ENCODE results near the gene RNF150.
"Not testable (repeated sequence)": the region's sequence is repeated elsewhere in the genome, so short reads cannot be mapped to it uniquely, and the experiment has no call there.

Gene RNF150

GRCh38 chr4:140839888-140840790 lies 293.1 kb downstream of the RNF150 start:
- no peak for DNase-seq
- no peaks in the 10 kb centered on the region for H3K36me3 Mint-ChIP-seq
- no peak overlapping the region for H3K4me3 Mint-ChIP-seq
- CTCF ChIA-PET: interaction anchor here (0.9 kb wide), 1 partner anchor 44 kb away, joined by 3 read pairs; no protein-coding TSS in a partner anchor
- no peak overlapping the region for H3K27ac Mint-ChIP-seq
- H3K4me1 Mint-ChIP-seq: no peaks in the 10 kb centered on the region
- no peaks in the 10 kb centered on the region for H3K9me3 Mint-ChIP-seq
- H3K27me3 Mint-ChIP-seq: peaks cover 5% of the 10 kb centered on the region

DNA sequence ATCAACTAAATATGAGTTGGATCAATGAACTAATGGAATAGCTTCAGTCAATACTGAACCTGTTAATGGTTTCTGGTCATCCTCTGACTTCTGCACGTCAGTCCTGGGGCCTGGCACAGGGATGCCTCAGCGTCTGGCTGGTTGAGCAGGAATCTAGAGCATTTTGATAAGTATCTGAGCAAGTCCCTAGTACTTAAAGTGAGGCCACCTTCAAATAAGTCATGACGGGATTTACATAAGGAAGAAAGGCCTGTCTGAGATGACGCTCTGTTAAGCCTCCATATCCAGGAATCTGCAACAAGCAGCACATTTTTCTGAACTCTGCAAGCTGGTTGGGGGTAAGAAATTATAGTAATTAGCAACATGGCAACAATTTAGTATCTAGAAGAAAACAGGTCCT lies 293.9 kb downstream of the RNF150 start:
- no peak overlapping the region for H3K4me3 Mint-ChIP-seq
- H3K4me1 Mint-ChIP-seq: no peaks in the 10 kb centered on the region
- CTCF ChIA-PET: no interaction called here
- no peaks in the 10 kb centered on the region for H3K9me3 Mint-ChIP-seq
- H3K36me3 Mint-ChIP-seq: no peaks in the 10 kb centered on the region
- DNase-seq: no peak
- H3K27ac Mint-ChIP-seq: no peak overlapping the region
- H3K27me3 Mint-ChIP-seq: peaks cover 5% of the 10 kb centered on the region

- CTCF ChIA-PET: interaction anchor here (0.6 kb wide), 1 partner anchor 12 kb away, joined by 3 read pairs; no protein-coding TSS in a partner anchor
- Mint-ChIP-seq H3K4me3 (no peak overlapping the region), H3K36me3 (no peaks in the 10 kb centered on the region), H3K27me3 (peaks cover 5% of the 10 kb centered on the region), H3K4me1 (no peaks in the 10 kb centered on the region), H3K27ac (no peak overlapping the region), H3K9me3 (no peaks in the 10 kb centered on the region)
- DNase-seq: no peak
Observed at GRCh38 chr4:140837736-140838135, 295.5 kb downstream of the RNF150 start.

DNA sequence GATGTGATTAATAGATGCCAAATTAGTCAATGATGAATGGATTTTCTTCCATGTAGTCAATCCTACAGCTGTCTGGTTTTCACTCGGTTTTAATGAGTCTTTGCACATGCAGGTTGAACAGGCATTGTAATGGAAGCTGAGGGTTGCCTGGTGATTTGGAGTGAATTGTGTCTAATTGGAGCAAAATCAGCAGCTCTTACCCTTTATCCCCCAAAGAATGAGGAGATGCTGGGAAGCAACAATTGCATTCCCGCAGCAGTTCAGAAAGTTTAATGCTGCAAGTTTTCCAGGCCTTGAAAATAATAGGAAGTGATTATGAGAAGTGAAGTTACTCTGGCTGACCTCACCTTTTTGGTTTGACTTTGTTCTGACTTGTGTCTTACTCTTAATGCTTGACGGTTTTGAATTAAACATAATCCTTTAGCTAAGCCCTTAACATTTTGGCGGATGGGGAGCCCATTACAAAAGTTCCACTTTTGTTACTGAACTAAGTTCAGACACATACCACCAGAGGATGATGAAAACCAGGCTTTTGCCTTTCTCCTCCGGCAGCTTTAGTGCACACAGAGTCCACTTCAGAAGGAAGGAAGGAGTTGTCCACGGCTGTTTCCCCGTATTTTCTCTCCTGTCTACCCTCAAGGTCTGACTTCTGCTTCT lies 298.3 kb downstream of the RNF150 start:
- Mint-ChIP-seq H3K27me3 (peaks cover 5% of the 10 kb centered on the region), H3K4me1 (no peaks in the 10 kb centered on the region), H3K36me3 (no peaks in the 10 kb centered on the region), H3K4me3 (no peak overlapping the region), H3K27ac (no peak overlapping the region), H3K9me3 (no peaks in the 10 kb centered on the region)
- CTCF ChIA-PET: no interaction called here
- no peak for DNase-seq

DNA sequence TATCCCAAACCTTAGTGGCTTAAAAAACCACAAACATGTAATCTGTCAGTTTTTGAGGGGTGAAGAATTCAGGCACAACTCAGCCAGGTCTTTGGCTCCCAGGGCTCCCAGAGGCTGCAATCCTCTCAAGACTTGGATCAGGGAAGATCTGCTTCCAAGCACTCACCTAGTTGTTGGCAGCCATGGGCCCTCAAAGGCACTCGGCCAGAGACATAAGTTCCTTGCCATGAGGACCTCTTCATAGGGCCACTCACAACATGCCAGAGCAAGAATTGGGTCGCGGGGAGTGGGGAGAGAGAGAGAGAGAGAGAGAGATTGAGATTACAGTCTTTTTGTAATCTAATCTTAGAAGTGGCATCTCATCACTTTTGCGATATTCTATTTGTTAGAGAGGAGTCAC lies 300.0 kb downstream of the RNF150 start:
- H3K4me1 Mint-ChIP-seq: no peaks in the 10 kb centered on the region
- CTCF ChIA-PET: no interaction called here
- H3K36me3 Mint-ChIP-seq: no peaks in the 10 kb centered on the region
- DNase-seq: no peak
- H3K27me3 Mint-ChIP-seq: peaks cover 8% of the 10 kb centered on the region
- peaks cover 2% of the 10 kb centered on the region for H3K9me3 Mint-ChIP-seq
- H3K27ac Mint-ChIP-seq: no peak overlapping the region
- H3K4me3 Mint-ChIP-seq: no peak overlapping the region

DNA sequence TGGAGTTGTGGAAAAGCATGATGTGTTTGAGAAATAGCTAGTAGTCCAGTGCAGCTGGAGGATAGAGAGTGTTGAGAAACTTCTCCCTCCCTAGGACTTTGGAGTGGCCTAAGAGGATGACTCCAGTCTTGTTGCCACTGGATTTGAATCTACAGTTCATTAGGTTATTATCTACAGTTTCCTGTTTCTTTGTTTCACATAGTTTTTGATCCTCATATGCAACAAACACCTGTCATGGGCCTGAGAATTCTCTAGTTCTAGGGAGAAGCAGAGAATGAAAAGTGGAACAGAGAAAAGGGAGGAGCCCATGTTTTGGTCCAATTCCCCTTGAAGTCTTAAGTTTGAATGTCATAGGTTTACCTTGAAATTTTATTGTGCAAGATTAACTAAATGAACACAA lies 303.4 kb downstream of the RNF150 start:
- Mint-ChIP-seq H3K4me3 (no peak overlapping the region), H3K9me3 (peaks cover 4% of the 10 kb centered on the region), H3K36me3 (no peaks in the 10 kb centered on the region), H3K27me3 (peaks cover 7% of the 10 kb centered on the region), H3K27ac (no peak overlapping the region), H3K4me1 (no peaks in the 10 kb centered on the region)
- DNase-seq: no peak
- CTCF ChIA-PET: no interaction called here

- no peak overlapping the region for H3K27ac Mint-ChIP-seq
- CTCF ChIA-PET: no interaction called here
- H3K4me1 Mint-ChIP-seq: no peaks in the 10 kb centered on the region
- H3K36me3 Mint-ChIP-seq: no peaks in the 10 kb centered on the region
- DNase-seq: no peak
- no peak overlapping the region for H3K4me3 Mint-ChIP-seq
- peaks cover 7% of the 10 kb centered on the region for H3K27me3 Mint-ChIP-seq
- peaks cover 4% of the 10 kb centered on the region for H3K9me3 Mint-ChIP-seq
Observed at GRCh38 chr4:140826701-140827027, 306.6 kb downstream of the RNF150 start.

DNA sequence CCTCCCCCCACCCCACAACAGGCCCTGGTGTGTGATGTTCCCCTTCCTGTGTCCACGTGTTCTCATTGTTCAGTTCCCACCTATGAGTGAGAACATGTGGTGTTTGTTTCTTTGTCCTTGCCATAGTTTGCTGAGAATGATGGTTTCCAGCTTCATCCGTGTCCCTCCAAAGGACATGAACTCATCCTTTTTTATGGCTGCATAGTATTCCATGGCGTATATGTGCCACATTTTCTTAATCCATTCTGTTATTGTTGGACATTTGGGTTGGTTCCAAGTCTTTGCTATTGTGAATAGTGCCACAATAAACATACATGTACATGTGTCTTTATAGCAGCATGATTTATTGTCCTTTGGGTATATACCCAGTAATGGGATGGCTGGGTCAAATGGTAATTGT lies 312.7 kb downstream of the RNF150 start:
- H3K27me3 Mint-ChIP-seq, H3K9me3 Mint-ChIP-seq, CTCF ChIA-PET, H3K4me1 Mint-ChIP-seq, H3K36me3 Mint-ChIP-seq, DNase-seq, H3K4me3 Mint-ChIP-seq, H3K27ac Mint-ChIP-seq: not testable (repeated sequence)

DNA sequence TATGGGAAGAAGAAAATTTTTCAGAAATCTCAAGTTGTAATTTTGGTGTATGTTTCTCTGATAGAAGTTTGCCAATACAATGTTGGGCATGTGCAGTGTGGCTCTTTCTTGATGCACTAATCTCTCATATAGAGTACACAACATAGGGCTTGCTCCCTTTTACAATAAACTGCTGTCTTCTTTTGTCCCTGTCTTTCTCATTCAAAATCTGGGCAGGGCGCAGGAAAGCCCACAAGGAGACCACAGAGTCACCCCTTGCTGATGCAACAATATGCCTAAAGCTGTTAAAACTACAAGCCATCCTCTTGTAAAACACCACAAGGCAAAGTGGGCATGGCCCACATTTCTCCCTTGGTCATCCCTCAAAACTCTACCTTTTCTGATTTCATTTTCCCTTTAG lies 313.7 kb downstream of the RNF150 start:
- H3K27me3 Mint-ChIP-seq: no peaks in the 10 kb centered on the region
- H3K36me3 Mint-ChIP-seq: no peaks in the 10 kb centered on the region
- no peak for DNase-seq
- no peaks in the 10 kb centered on the region for H3K9me3 Mint-ChIP-seq
- no peak overlapping the region for H3K4me3 Mint-ChIP-seq
- no peak overlapping the region for H3K27ac Mint-ChIP-seq
- CTCF ChIA-PET: no interaction called here
- H3K4me1 Mint-ChIP-seq: no peaks in the 10 kb centered on the region

DNA sequence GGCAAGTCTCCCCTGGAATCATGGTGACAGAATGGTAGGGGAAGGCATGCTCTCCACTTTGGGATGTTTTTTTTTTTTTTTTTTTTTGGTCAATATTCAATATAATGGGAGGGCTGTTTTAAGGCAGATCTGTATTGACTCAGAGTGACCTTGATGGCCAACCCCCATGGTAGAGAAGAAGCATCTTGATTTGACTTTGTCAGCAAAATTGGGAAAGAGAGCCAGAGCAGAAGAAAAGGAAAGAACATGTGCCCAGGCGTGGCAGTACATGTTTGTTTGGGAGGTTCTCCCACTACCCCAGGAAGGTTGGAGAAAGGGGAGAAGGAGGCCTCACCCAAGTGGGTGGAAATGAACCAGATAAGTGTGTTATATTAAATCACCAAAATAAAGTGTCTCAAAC lies 314.8 kb downstream of the RNF150 start:
- CTCF ChIA-PET: no interaction called here
- no peaks in the 10 kb centered on the region for H3K27me3 Mint-ChIP-seq
- H3K4me3 Mint-ChIP-seq: no peak overlapping the region
- H3K4me1 Mint-ChIP-seq: no peaks in the 10 kb centered on the region
- no peak for DNase-seq
- no peaks in the 10 kb centered on the region for H3K9me3 Mint-ChIP-seq
- H3K36me3 Mint-ChIP-seq: no peaks in the 10 kb centered on the region
- H3K27ac Mint-ChIP-seq: no peak overlapping the region

GRCh38 chr4:140816806-140817510 lies 316.3 kb downstream of the RNF150 start:
- H3K27ac Mint-ChIP-seq: no peak overlapping the region
- CTCF ChIA-PET: no interaction called here
- no peaks in the 10 kb centered on the region for H3K9me3 Mint-ChIP-seq
- no peaks in the 10 kb centered on the region for H3K36me3 Mint-ChIP-seq
- H3K4me1 Mint-ChIP-seq: no peaks in the 10 kb centered on the region
- no peak overlapping the region for H3K4me3 Mint-ChIP-seq
- no peaks in the 10 kb centered on the region for H3K27me3 Mint-ChIP-seq
- no peak for DNase-seq

- DNase-seq: no peak
- Mint-ChIP-seq H3K27ac (no peak overlapping the region), H3K4me1 (no peaks in the 10 kb centered on the region), H3K36me3 (no peaks in the 10 kb centered on the region), H3K9me3 (no peaks in the 10 kb centered on the region), H3K27me3 (peaks cover 7% of the 10 kb centered on the region), H3K4me3 (no peak overlapping the region)
- CTCF ChIA-PET: no interaction called here
Observed at GRCh38 chr4:140813804-140814203, 319.5 kb downstream of the RNF150 start.

- no peaks in the 10 kb centered on the region for H3K9me3 Mint-ChIP-seq
- DNase-seq: no peak
- H3K27ac Mint-ChIP-seq: no peak overlapping the region
- CTCF ChIA-PET: no interaction called here
- H3K36me3 Mint-ChIP-seq: no peaks in the 10 kb centered on the region
- H3K4me1 Mint-ChIP-seq: no peaks in the 10 kb centered on the region
- peaks cover 7% of the 10 kb centered on the region for H3K27me3 Mint-ChIP-seq
- H3K4me3 Mint-ChIP-seq: no peak overlapping the region
Observed at GRCh38 chr4:140812916-140813315, 320.4 kb downstream of the RNF150 start.

GRCh38 chr4:140811429-140811828 lies 321.8 kb downstream of the RNF150 start:
- Mint-ChIP-seq H3K27me3 (peaks cover 7% of the 10 kb centered on the region), H3K9me3 (no peaks in the 10 kb centered on the region), H3K4me1 (no peaks in the 10 kb centered on the region), H3K4me3 (no peak overlapping the region), H3K36me3 (no peaks in the 10 kb centered on the region), H3K27ac (no peak overlapping the region)
- no peak for DNase-seq
- CTCF ChIA-PET: no interaction called here
